ENCODE measurements around the gene SSBP2. TPM values are rescaled to one million over a fixed set of nuclear protein-coding genes. Genes with fewer than 3 reads are reported as not detected.
A peak's percentile ranks its signal among the peaks of the same experiment; 100 is the strongest.

Gene SSBP2
- total RNA-seq, 1 donor from 2014 or later = 85.8 TPM

DNA sequence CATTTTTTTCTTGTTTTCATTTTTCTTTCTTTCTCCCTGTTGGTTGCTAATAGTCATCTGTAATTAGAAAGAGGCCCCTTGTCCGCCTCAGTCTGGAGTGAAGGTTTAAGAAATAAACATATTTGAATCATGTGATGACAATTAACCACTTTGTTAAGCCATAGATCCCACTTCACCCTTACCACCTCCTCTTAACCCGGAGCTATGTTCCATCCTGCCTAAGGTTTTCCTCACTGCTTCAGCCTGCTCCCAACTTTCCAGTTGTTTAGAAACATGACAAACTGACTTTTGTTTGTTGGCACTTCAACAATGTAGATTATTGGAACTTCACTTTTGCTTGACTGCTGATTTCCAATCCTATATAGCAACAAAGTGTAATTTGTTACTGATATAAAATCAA, 37.4 kb upstream of the SSBP2 start:
- H3K36me3 Mint-ChIP-seq = no peaks in the 10 kb centered on the region
- TF ChIP-seq, protein P1, sequence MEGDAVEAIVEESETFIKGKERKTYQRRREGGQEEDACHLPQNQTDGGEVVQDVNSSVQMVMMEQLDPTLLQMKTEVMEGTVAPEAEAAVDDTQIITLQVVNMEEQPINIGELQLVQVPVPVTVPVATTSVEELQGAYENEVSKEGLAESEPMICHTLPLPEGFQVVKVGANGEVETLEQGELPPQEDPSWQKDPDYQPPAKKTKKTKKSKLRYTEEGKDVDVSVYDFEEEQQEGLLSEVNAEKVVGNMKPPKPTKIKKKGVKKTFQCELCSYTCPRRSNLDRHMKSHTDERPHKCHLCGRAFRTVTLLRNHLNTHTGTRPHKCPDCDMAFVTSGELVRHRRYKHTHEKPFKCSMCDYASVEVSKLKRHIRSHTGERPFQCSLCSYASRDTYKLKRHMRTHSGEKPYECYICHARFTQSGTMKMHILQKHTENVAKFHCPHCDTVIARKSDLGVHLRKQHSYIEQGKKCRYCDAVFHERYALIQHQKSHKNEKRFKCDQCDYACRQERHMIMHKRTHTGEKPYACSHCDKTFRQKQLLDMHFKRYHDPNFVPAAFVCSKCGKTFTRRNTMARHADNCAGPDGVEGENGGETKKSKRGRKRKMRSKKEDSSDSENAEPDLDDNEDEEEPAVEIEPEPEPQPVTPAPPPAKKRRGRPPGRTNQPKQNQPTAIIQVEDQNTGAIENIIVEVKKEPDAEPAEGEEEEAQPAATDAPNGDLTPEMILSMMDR (IDR thresholded peaks at IDR 0.05; ENCODE audit: unreplicated experiment) = no peak
- peaks cover 7% of the 10 kb centered on the region for H3K9me3 Mint-ChIP-seq
- DNase-seq (ENCODE audit: low spot score in 2 of 2, unreplicated experiment in 2 of 2) = no peak
- H3K27ac Mint-ChIP-seq = peak overlapping the region; percentile 93
- H3K4me1 Mint-ChIP-seq = peaks cover 24% of the 10 kb centered on the region
- no peak overlapping the region for H3K4me3 Mint-ChIP-seq
- H3K27me3 Mint-ChIP-seq (ENCODE audit: low read depth) = no peaks in the 10 kb centered on the region

DNA sequence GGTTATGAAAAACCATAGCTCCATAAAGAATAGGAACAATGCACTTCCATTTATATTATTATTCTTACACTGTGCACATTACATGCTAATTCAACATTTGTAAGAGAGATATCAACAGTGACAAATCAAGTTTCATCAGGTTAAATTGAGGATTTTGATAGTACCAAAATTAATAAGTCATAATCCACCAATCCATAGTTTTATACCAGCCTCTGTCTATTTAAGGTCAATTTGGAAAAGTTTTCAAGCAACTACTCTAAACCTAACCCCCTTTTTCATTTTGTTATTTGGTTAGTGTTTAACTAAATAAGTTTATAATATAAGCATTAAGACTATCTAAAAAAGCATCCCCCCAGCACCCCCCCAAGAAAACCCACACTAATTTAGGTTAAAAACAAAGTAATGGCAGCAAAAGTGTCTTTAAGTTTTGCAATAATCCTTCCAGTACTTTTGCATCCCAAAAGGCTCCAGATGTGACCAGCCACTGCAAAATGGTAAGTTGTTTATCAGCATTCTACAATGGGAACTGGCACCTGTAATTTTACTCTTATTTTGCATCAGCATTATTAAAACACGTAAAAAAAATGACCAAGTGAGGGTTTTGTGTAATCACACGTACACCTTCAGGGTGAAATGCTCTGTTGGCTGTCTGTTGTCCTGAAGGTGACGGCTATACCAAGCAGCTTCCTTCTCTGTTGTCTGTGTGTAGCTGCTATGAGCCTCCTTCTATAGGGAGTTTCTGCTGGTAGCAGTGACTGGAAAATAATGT, 36.8 kb upstream of the SSBP2 start:
- DNase-seq (ENCODE audit: low spot score in 2 of 2, unreplicated experiment in 2 of 2) = no peak
- Mint-ChIP-seq H3K4me3 (no peak overlapping the region), H3K36me3 (no peaks in the 10 kb centered on the region)

DNA sequence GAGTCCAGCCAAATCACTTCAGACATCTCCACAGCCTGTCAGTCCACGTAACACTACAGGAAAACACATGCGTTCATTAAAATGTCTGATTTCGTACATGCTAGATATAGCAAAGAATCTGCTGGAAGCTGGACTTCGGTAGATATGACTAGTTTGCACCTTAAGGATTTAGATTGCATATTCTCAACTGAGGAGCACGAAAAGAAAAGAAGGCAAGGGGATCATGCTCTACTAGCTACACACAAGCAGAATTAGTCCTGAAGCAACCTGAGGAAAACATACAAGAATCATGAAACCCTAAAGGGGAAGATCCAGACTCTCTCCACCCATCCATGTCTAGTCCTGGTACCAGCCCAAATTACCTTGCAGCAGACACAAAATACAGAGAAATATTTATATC, 36.1 kb upstream of the SSBP2 start:
- TF ChIP-seq, protein P1 (IDR thresholded peaks at IDR 0.05; ENCODE audit: unreplicated experiment) = no peak
- Mint-ChIP-seq H3K4me3 (no peak overlapping the region), H3K27me3 (ENCODE audit: low read depth) (no peaks in the 10 kb centered on the region), H3K27ac (peak overlapping the region; percentile 71), H3K36me3 (no peaks in the 10 kb centered on the region), H3K9me3 (peaks cover 7% of the 10 kb centered on the region), H3K4me1 (peaks cover 30% of the 10 kb centered on the region)
- DNase-seq (ENCODE audit: low spot score in 2 of 2, unreplicated experiment in 2 of 2) = no peak

More for the DNA sequence above, 36.8 kb upstream of the SSBP2 start:
- Mint-ChIP-seq H3K27me3 (ENCODE audit: low read depth) (no peaks in the 10 kb centered on the region), H3K4me1 (peaks cover 30% of the 10 kb centered on the region), H3K27ac (peak overlapping the region; percentile 93), H3K9me3 (peaks cover 7% of the 10 kb centered on the region)
- TF ChIP-seq, protein P1 (IDR thresholded peaks at IDR 0.05; ENCODE audit: unreplicated experiment) = no peak

DNA sequence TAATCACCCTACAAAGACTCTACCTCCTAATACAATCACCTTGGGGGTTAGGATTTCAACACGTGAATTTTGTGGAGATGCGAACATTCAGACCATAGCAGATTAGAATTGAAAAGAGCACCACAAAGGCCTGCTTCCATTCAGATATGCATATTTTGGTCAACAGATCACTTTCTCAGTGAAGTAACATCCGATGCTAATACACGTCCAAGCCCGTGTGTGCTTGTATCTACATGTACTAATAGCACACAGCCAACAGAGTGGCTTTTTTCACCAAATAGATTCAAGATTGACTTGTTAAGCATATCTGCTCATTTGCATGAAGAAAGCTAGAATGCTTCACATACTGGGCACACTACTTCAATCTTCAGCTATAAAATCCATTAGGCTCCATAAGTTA, 35.6 kb upstream of the SSBP2 start:
- Mint-ChIP-seq H3K36me3 (no peaks in the 10 kb centered on the region), H3K4me1 (peaks cover 30% of the 10 kb centered on the region), H3K27ac (peak overlapping the region; percentile 71), H3K9me3 (peaks cover 7% of the 10 kb centered on the region), H3K4me3 (no peak overlapping the region), H3K27me3 (ENCODE audit: low read depth) (no peaks in the 10 kb centered on the region)
- TF ChIP-seq, protein P1 (IDR thresholded peaks at IDR 0.05; ENCODE audit: unreplicated experiment) = no peak
- DNase-seq (ENCODE audit: low spot score in 2 of 2, unreplicated experiment in 2 of 2) = no peak

DNA sequence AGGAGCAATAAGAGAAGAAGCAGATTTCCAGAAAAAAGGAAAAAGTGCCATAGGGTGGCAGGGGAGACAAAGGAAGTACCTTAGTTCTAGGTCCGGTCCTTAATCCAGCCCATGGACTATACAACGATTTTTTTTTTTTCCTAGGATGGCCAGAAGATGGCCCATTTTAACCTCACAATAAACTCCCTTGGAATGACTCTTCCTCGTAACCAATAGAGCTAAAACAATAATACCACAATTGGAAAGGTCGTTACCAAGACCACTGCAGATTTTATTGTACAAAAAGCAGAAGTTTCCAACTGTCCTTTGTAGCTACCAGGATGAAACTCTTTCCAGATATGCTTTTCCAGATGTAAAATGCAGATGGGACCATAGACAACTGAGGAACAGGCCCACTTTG, 34.4 kb upstream of the SSBP2 start:
- no peak for DNase-seq (ENCODE audit: low spot score in 2 of 2, unreplicated experiment in 2 of 2)
- Mint-ChIP-seq H3K4me3 (no peak overlapping the region), H3K27ac (no peak overlapping the region), H3K27me3 (ENCODE audit: low read depth) (no peaks in the 10 kb centered on the region), H3K9me3 (peaks cover 7% of the 10 kb centered on the region), H3K4me1 (peaks cover 30% of the 10 kb centered on the region), H3K36me3 (no peaks in the 10 kb centered on the region)
- TF ChIP-seq, protein P1 (IDR thresholded peaks at IDR 0.05; ENCODE audit: unreplicated experiment) = no peak

Measured in mesothelial cell of epicardium (in vitro differentiated cells).